Heart right ventricle (tissue), 16 donors: Measurements from ENCODE around the gene EYS. TPM values are rescaled to one million over a fixed set of nuclear protein-coding genes. Genes with fewer than 3 reads are reported as not detected.

Experiments used
- ATAC-seq, 8 donors: fragments of 200-7000 bp; cut with Tn5 transposase; one replicate each; pipeline ENCODE4 v1.9.1; 2020; ENCODE audit warnings: mild to moderate bottlenecking in 8 of 8, moderate library complexity in 8 of 8, moderate number of reproducible peaks in 1 of 8
- DNase-seq, 2 donors: peaks; one replicate each; pipeline ENCODE4 v3.0.0-alpha.2; 2020
- H3K27ac ChIP-seq, 10 donors: fragments of 200-600 bp; sonication (generic) in 2 of 10; one replicate each; pipeline versions ENCODE4 v1.5.0 to v1.8.0; 2020 to 2022; ENCODE audit warnings: mild to moderate bottlenecking in 3 of 10
- H3K27me3 ChIP-seq, 7 donors: fragments of 200-600 bp; one replicate each; pipeline ENCODE4 v1.8.0; 2021 to 2022; ENCODE audit warnings: mild to moderate bottlenecking in 2 of 7
- H3K36me3 ChIP-seq, 9 donors: fragments of 200-600 bp; sonication (generic) in 1 of 9; one replicate each; pipeline versions ENCODE4 v1.5.0 to v1.8.0; 2020 to 2022; ENCODE audit warnings: mild to moderate bottlenecking in 2 of 9
- H3K4me1 ChIP-seq, 9 donors: fragments of 200-600 bp; sonication (generic) in 1 of 9; one replicate each; pipeline versions ENCODE4 v1.5.0 to v1.8.0; 2020 to 2022; ENCODE audit warnings: mild to moderate bottlenecking in 4 of 9
- H3K4me3 ChIP-seq, 10 donors: fragments of 200-600 bp; sonication (generic) in 2 of 10; one replicate each; pipeline versions ENCODE4 v1.5.0 to v1.8.0; 2020 to 2022; ENCODE audit warnings: mild to moderate bottlenecking in 7 of 10, moderate library complexity in 2 of 10
- H3K9me3 ChIP-seq, 11 donors: fragments of 200-600 bp in 10 of 11; sonication (generic) in 2 of 11; one replicate each; pipeline versions ENCODE4 v1.5.0 to v1.8.0; 2013 to 2022; ENCODE audit warnings: mild to moderate bottlenecking in 2 of 11, control low read depth in 1 of 11, moderate library complexity in 1 of 11
- CTCF ChIP-seq, 9 donors: fragments of 200-600 bp; sonication (generic) in 2 of 9; IDR thresholded peaks; one replicate each; pipeline versions ENCODE4 v1.5.0 to v1.8.0; 2021 to 2022; ENCODE audit warnings: antibody characterized with exemption in 9 of 9, mild to moderate bottlenecking in 5 of 9, moderate library complexity in 1 of 9
- WGBS, 2 donors: extraction: QIAGEN DNeasy Blood & Tissue Kit; methylation state at CpG; one replicate each; pipeline ENCODE4 v1.1.7; 2013; ENCODE audit warnings: inconsistent platforms in 1 of 2; 5-methylcytosine and 5-hydroxymethylcytosine counted together
- intact Hi-C, 10 donors: fragments of 100-400 bp; cut with DNase I; formaldehyde crosslinking; loops; one replicate each; pipeline versions ENCODE4 v1.11.1 to v1.14.2; 2022
- polyA plus RNA-seq, 2 donors: library from polyadenylated mRNA; stranded (reverse); fragments of 200-250 nt; gene quantifications; one replicate each; pipeline ENCODE4 v1.2.3, GENCODE V29; 2013
- total RNA-seq, 10 donors: library from RNA; stranded (reverse); fragmentation: NEBNext Ultra II Directional in 3 of 10; extraction: Animal tissue kit (Norgen Biotek cat#: 25700) in 3 of 10; gene quantifications; one replicate each; pipeline versions ENCODE4 v1.2.1 to v1.2.4, GENCODE V29; 2021 to 2023
- donor health status: Arrhythmogenic right ventricular cardiomyopathy.
- donor health status: ischemic (EF 13 %, LVEDD 7.1; RV severe dilation, severe dysfunction).
- donor health status: healthy with polysubstance abuse.
- donor health status: DM: no; HTN: yes; CAD: no.
- donor health status: DM: no; HTN: no; CAD: no.
- donor health status: ischemic (EF 25% LVEDD 6.9; RV normal size, moderate dysfunction).
- donor health status: ischemic (EF 25% LVEDD 5.7; RV mildly dilated, moderate dysfunction).
- donor health status: healthy.
- donor health status: DM: yes; HTN: yes; CAD: no.
- donor health status: Ischemic cardiomyopathy.
- donor health status: ischemic (EF 35%, LVEDD 5.7; RV mildly dilated, moderate dysfunction).
- donor health status: nonischemic (EF 11% LVEDD 7.7; RV severe dilation, severe dysfunction).
- donor health status: DM: yes; HTN: yes; CAD: no.
- donor health status: PGD.
- donor health status: ischemic (EF 29% LVEDD 5.4; RV normal size, mild dysfunction).
- donor health status: nonischemic (EF 23%, LVEDD 6.1; RV moderate dilation, normal function).

The EYS gene
- total and polyA plus RNA-seq, 12 donors, result 0.02 to 0.40 (median 0.18) TPM; not detected in 8

- no peaks in the 10 kb centered on the region for H3K36me3 ChIP-seq
- H3K27me3 ChIP-seq, result no peaks in the 10 kb centered on the region
- DNase-seq (no peak), ATAC-seq (no peak)
- H3K4me3 ChIP-seq, result no peak overlapping the region
- no peak for TF ChIP-seq CTCF (IDR thresholded peaks at IDR 0.05)
- no peaks in the 10 kb centered on the region for H3K4me1 ChIP-seq
- H3K27ac ChIP-seq, result no peak overlapping the region
- intact Hi-C loops, result no loop called here
- 86 to 94% methylated on average over 3 of the region's 3 CpGs for WGBS, 2 donors
- H3K9me3 ChIP-seq, result no peaks in the 10 kb centered on the region
Measured at GRCh38 chr6:64589961-64590360, 1117.1 kb downstream of the EYS start.

GRCh38 chr6:64580346-64580745 lies 1126.7 kb downstream of the EYS start:
- ATAC-seq, result no peak
- Histone ChIP-seq H3K27ac (no peak overlapping the region), H3K27me3 (no peaks in the 10 kb centered on the region), H3K4me3 (no peak overlapping the region), H3K4me1 (no peaks in the 10 kb centered on the region), H3K9me3 (peaks cover 0 to 3% (median 0%) of the 10 kb centered on the region in 11 donors), H3K36me3 (no peaks in the 10 kb centered on the region)
- 85 to 92% methylated on average over 1 of the region's 1 CpG for WGBS, 2 donors
- intact Hi-C loops, result no loop called here
- no peak for DNase-seq
- TF ChIP-seq CTCF (IDR thresholded peaks at IDR 0.05), result no peak

GRCh38 chr6:64553249-64553786 lies 1153.7 kb downstream of the EYS start:
- Histone ChIP-seq H3K36me3 (no peaks in the 10 kb centered on the region), H3K4me3 (no peak overlapping the region), H3K4me1 (no peaks in the 10 kb centered on the region), H3K27me3 (no peaks in the 10 kb centered on the region), H3K9me3 (peaks cover 0 to 17% (median 0%) of the 10 kb centered on the region in 11 donors), H3K27ac (no peak overlapping the region)
- 74 to 81% methylated on average over 1 of the region's 1 CpG for WGBS, 2 donors
- no peak for ATAC-seq
- no peak for DNase-seq
- no peak for TF ChIP-seq CTCF (IDR thresholded peaks at IDR 0.05)
- intact Hi-C loops, result no loop called here

- Histone ChIP-seq H3K36me3 (no peaks in the 10 kb centered on the region), H3K4me1 (no peaks in the 10 kb centered on the region), H3K4me3 (no peak overlapping the region), H3K9me3 (peaks cover 0 to 17% (median 0%) of the 10 kb centered on the region in 11 donors), H3K27ac (no peak overlapping the region), H3K27me3 (no peaks in the 10 kb centered on the region)
- TF ChIP-seq CTCF (IDR thresholded peaks at IDR 0.05), result no peak
- ATAC-seq (no peak), DNase-seq (no peak)
- 93 to 97% methylated on average over 20 of the region's 20 CpGs for WGBS, 2 donors
- intact Hi-C loops, result no loop called here
Measured at GRCh38 chr6:64547594-64548268, 1159.3 kb downstream of the EYS start.
